Non-pigmented ciliary epithelial cell (primary cell): ENCODE data around the gene CLDND1.

Source experiments
- DNase-seq: peaks from one replicate; pipeline ENCODE4 v3.0.0-alpha.2; 2010; ENCODE audit warnings: low read depth

CLDND1 gene

GRCh38 chr3:98513736-98514135, 9.0 kb downstream of the CLDND1 start:
- DNase-seq = no peak

- no peak for DNase-seq
Measured at GRCh38 chr3:98513091-98513511, 9.6 kb downstream of the CLDND1 start.

DNA sequence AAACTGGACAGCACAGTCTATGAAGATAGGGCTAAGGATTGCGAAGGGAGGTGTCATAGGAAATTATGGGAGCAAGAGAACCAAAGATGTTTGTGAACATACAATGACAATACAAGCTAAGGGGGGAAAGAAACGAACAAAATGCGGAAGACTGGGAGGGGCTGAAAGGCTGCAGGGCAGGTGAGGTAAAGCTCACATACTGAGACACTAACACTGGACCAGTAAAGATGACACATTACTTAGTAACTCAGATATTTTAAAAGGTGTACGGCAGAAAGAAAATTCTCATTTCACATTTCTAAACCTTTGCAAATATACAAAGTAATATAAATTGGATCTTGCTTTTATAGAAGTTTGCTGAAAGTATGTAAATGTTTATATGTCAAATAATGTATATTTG, 10.1 kb downstream of the CLDND1 start:
- DNase-seq = no peak

DNA sequence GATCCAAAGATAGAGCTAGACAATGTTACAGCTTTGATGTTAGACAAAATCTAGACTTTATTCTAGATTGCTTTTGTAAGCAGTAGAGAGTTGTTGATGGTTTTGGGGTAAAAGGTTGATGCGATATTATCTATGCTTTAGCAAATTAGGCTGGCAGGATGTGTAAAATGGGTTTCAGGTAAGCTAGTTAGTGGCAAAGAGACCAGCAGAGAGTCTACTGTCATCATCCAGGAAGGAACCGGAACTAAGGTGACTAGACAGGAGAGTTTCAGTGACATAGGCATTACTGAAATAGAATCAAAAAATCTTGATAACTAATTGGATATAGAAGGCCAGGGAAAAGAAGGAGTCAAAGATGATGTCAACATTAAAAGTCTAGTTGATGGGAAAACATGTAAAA, 14.1 kb downstream of the CLDND1 start:
- DNase-seq = no peak

- DNase-seq = no peak
Measured at GRCh38 chr3:98504539-98504938, 18.2 kb downstream of the CLDND1 start.

DNA sequence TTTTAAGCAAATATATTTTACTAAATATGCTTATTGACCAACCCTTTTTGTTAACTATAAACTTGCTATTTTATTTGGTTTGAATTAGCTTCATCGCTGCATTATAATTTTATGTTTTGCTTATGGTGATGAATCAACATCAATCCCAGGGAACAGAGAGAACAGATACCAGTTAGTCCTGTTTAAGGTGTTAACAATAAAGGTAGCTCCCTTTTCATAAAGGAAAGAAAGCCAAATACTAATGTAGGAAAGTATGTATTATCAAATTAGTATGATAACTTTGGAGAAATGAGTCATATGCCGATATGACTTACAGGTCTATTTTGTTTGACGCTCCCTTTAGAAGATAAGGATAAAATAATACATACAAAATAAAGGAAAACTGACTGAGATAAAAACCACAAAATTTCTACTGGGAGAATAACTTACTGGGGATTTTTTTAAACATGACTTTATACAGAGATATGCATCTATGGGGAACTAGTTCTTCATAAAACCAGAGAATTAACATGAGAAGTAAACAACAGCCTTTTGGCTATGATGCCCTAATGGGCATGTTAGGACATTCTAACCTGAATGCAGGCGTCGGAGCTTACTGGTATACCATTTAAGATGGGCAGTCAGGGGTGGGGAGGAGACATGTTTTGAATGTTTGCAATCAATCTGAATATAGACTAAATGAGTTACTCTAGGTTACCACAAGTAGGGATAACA, 20.7 kb downstream of the CLDND1 start:
- DNase-seq = no peak

DNA sequence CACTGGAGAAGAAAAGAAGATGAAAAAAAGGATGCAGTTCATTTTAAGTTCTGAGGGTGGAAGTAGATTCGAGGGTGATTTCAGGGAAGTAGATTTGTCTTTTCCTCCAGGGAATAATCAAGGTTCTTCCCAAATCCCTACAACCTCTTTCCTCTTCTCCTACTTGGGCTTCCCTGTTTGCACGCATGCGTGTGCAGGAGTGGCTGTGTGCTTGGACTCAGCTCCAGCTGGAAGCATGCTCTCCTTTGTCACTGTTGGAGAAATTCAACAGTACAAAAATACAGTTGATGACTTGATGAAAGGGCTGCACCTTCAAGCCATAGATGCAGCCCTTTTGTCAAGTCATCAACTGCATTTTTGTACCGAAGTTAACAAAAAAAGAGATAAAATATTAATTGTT, 21.4 kb downstream of the CLDND1 start:
- no peak for DNase-seq

DNA sequence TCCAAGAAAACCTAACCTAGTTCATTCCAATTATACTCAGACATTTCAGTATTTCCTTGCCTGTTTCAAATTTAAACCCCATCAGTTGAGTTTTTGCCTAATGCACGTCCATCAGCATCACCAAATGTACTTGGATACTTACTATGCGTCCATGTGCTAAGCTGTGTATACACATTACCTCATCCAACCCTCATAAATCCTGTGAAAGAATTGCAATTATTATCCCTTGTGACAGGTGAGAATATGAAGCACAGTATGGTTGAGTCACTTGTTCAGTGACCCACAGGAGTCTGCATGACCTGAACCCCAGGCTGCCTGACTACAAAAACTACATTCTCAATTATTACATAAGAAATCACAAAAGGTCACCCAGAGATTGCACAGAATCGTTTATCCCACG, 22.7 kb downstream of the CLDND1 start:
- no peak for DNase-seq

GRCh38 chr3:98497381-98497780, 25.3 kb downstream of the CLDND1 start, which contains the start of gene OR5K2:
TSS of gene OR5K2 (plus strand) at chr3:98497681. CDS start at chr3:98497681, 0 bp downstream.
- no peak for DNase-seq

DNA sequence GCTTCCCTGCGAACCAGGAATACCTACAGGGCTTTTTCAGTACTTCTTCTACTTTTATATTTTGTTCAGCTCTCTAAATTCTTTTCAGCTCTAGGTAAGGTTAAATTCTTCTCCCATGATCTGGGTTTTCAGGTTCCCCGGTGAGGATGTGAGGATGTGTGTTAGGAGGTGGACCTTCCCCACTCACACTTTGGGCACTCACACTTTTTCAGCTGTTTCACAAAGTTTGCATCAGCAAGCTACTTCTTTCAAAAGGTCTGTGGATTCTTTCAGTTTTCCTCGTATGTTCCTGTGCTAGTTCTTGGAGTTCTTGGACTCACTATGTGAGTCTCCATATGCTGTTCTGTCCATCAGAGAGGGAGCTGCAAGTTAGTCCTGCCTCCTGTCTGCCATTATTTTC, 39.1 kb downstream of the CLDND1 start:
- DNase-seq = no peak

DNA sequence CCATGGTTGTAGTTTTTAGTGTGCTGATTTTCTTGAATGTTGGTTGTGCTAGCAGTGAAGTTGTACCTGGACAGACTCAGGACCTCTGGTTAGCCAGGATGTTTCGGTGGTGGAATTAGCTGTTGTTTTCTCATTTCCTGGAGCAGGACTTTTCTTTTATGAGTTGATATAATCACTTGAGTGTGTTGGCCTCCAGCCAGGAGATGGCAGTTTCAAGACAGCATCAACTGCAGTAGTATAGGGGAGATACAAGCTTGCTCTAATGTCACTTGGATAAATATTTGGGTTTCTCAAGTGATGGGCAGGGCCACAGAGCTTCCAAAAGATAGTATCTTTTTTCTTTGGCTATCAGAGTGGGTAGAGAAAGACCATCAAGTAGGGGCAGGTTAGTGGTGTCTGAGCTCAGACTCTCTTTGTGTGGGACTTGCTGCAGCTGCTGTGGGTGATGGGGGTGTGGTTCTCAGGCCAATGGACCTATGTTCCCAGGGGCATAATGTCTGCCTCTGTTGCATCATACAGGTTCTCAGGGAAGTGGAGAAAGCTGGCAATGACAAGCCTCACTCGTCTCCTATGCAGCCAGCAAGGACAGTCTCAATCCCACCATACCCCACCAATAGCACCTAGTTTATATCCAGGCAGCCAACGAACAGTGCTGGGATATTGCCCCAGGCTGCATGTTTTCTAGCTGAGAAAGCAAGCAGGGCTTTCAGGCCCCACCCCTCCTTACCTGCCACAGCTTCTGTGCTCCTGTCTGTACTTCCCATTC, 39.8 kb downstream of the CLDND1 start:
- DNase-seq = no peak
